ENCODE data around the gene HEYL. TPM values are rescaled to one million over a fixed set of nuclear protein-coding genes. Genes with fewer than 3 reads are reported as not detected.

HEYL gene
- total and polyA plus RNA-seq, 9 of the 15 experiments (the other 6 are each of a cell fraction or from before 2014, with no cell fraction given), result 0.13 to 0.89 (median 0.25) TPM

DNA sequence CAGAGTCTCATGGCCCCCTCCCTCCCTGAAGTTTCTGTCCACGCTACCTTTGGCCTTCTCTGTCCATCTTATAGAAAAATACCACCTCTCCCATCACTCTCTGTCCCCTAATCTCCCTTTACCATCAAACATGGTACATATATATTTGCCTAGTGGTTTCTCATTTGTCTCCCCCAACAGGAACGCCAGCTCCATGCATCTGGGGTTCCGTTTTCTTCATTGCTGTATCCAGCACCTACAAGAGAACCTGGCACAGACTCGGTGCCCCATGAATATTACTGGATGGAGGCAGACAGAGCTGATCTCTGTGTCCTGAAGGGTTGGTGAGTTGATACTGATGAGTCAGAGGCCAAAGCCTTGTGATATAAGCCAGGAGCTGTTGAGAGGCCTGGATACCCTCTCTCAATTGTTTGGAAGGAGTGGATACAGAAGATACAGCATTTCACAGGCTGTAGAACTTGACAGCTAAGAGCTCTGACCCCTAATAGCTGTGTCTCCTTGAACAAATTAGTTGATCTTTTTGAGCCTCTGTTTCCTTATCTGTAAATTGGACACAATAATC, 21.9 kb downstream of the HEYL start:
- POLR2A ChIA-PET, result interaction anchor here (0.7 to 1.2 kb wide), 3 partner anchors 9 to 16 kb away, joined by 3 to 4 read pairs (median 4); no protein-coding TSS in a partner anchor
- intact Hi-C loops (cut with micrococcal nuclease) (no loop called here), in situ Hi-C loops (cut with MboI) (no loop called here)
- CTCF ChIA-PET (ENCODE audit: low intra/inter-chr PET ratio), result no interaction called here
- FAIRE-seq, result no peak
- no peak; the same call in 2 of the 3 replicates for ATAC-seq
- Histone ChIP-seq H3K27me3 (ENCODE audit: control insufficient read depth in 2 of 2, insufficient read depth in 2 of 2, low read length in 2 of 2) (peaks cover 8 to 30% of the 10 kb centered on the region in 2 experiments; a peak in 4 of 5 replicates), H3K4me2 (ENCODE audit: insufficient read depth, low read length) (no peak overlapping the region), H3K79me2 (ENCODE audit: control insufficient read depth, insufficient read depth, low read length) (no peaks in the 10 kb centered on the region), H3K4me1 (replicated peaks in 1 of 2; ENCODE audit: control insufficient read depth in 2 of 2, insufficient read depth in 2 of 2, low read length in 2 of 2) (peaks cover 0 to 2% of the 10 kb centered on the region in 2 experiments; a peak in 2 of 5 replicates), H3K9me3 (replicated peaks; ENCODE audit: control insufficient read depth, insufficient read depth, low read depth, low read length) (no peaks in the 10 kb centered on the region), H3K36me3 (ENCODE audit: control insufficient read depth, insufficient read depth, low read length) (no peaks in the 10 kb centered on the region), H4K20me1 (replicated peaks; ENCODE audit: control insufficient read depth, insufficient read depth, low read length) (no peaks in the 10 kb centered on the region; the same call in 1 of the 2 replicates), H3K4me3 (no peak overlapping the region), H3K9me1 (ENCODE audit: control insufficient read depth, insufficient read depth, low read length) (no peaks in the 10 kb centered on the region), H2AFZ (ENCODE audit: low read depth, low read length) (no peak overlapping the region), H3K9ac (ENCODE audit: insufficient read depth in 1 of 2, low read depth in 2 of 2, low read length in 2 of 2) (no peak overlapping the region), H3K27ac (ENCODE audit: extremely low read depth, low read depth, low read length) (no peak overlapping the region)
- no peak for DNase-seq (ENCODE audit: extremely low read depth in 1 of 4, low spot score in 3 of 4)
- TF ChIP-seq, protein P1, sequence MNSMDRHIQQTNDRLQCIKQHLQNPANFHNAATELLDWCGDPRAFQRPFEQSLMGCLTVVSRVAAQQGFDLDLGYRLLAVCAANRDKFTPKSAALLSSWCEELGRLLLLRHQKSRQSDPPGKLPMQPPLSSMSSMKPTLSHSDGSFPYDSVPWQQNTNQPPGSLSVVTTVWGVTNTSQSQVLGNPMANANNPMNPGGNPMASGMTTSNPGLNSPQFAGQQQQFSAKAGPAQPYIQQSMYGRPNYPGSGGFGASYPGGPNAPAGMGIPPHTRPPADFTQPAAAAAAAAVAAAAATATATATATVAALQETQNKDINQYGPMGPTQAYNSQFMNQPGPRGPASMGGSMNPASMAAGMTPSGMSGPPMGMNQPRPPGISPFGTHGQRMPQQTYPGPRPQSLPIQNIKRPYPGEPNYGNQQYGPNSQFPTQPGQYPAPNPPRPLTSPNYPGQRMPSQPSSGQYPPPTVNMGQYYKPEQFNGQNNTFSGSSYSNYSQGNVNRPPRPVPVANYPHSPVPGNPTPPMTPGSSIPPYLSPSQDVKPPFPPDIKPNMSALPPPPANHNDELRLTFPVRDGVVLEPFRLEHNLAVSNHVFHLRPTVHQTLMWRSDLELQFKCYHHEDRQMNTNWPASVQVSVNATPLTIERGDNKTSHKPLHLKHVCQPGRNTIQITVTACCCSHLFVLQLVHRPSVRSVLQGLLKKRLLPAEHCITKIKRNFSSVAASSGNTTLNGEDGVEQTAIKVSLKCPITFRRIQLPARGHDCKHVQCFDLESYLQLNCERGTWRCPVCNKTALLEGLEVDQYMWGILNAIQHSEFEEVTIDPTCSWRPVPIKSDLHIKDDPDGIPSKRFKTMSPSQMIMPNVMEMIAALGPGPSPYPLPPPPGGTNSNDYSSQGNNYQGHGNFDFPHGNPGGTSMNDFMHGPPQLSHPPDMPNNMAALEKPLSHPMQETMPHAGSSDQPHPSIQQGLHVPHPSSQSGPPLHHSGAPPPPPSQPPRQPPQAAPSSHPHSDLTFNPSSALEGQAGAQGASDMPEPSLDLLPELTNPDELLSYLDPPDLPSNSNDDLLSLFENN (IDR thresholded peaks at IDR 0.05; ENCODE audit: low read depth in 2 of 2, low read length in 2 of 2), result no peak
- TF ChIP-seq, protein P2, sequence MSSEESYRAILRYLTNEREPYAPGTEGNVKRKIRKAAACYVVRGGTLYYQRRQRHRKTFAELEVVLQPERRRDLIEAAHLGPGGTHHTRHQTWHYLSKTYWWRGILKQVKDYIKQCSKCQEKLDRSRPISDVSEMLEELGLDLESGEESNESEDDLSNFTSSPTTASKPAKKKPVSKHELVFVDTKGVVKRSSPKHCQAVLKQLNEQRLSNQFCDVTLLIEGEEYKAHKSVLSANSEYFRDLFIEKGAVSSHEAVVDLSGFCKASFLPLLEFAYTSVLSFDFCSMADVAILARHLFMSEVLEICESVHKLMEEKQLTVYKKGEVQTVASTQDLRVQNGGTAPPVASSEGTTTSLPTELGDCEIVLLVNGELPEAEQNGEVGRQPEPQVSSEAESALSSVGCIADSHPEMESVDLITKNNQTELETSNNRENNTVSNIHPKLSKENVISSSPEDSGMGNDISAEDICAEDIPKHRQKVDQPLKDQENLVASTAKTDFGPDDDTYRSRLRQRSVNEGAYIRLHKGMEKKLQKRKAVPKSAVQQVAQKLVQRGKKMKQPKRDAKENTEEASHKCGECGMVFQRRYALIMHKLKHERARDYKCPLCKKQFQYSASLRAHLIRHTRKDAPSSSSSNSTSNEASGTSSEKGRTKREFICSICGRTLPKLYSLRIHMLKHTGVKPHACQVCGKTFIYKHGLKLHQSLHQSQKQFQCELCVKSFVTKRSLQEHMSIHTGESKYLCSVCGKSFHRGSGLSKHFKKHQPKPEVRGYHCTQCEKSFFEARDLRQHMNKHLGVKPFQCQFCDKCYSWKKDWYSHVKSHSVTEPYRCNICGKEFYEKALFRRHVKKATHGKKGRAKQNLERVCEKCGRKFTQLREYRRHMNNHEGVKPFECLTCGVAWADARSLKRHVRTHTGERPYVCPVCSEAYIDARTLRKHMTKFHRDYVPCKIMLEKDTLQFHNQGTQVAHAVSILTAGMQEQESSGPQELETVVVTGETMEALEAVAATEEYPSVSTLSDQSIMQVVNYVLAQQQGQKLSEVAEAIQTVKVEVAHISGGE (CRISPR knock-in tag; IDR thresholded peaks at IDR 0.05), result peak in 1 of 3 experiments; percentile 56; a peak in 1 of 6 replicates
- no TSS peak for BruUV-seq (replicated peaks)
- 14% methylated on average over 4 of the region's 4 CpGs for WGBS (ENCODE audit: insufficient coverage, low coverage, missing lambda C conversion rate)

Data from K562 (cell line).